Measurements from ENCODE around the gene CBX6.

DNA sequence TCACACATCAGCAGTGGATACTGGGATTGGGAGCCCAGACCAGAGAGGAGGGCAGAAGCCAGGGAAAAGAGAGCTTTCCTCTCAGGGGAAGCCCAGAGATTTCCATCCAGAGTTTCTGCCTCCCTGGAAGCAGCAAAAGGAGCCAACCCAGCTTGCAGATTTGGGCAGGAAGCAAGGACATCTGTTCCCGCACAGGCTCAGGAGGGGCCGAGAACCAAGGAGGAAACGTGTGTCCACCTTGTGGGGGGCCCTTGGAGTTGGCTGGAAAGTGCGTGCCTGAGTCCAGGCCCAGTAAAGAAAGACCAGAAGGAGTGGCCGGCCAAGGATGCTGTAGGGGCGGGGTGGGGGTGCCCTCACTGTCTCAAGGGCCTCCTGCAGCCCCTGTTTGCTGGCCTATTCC lies 22.2 kb downstream of the CBX6 start:
- TF ChIP-seq, protein P1, sequence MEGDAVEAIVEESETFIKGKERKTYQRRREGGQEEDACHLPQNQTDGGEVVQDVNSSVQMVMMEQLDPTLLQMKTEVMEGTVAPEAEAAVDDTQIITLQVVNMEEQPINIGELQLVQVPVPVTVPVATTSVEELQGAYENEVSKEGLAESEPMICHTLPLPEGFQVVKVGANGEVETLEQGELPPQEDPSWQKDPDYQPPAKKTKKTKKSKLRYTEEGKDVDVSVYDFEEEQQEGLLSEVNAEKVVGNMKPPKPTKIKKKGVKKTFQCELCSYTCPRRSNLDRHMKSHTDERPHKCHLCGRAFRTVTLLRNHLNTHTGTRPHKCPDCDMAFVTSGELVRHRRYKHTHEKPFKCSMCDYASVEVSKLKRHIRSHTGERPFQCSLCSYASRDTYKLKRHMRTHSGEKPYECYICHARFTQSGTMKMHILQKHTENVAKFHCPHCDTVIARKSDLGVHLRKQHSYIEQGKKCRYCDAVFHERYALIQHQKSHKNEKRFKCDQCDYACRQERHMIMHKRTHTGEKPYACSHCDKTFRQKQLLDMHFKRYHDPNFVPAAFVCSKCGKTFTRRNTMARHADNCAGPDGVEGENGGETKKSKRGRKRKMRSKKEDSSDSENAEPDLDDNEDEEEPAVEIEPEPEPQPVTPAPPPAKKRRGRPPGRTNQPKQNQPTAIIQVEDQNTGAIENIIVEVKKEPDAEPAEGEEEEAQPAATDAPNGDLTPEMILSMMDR (conservative IDR thresholded peaks at IDR 0.05; ENCODE audit: low read length): no peak
- no peak for TF ChIP-seq EZH2phosphoT487 (IDR thresholded peaks at IDR 0.05; ENCODE audit: borderline replicate concordance)

All from Loucy (cell line).